GM10266 (cell line): ENCODE results near the gene ABCC9.
"Not testable (repeated sequence)": the region's sequence is repeated elsewhere in the genome, so short reads cannot be mapped to it uniquely, and the experiment has no call there.

Experiments
- DNase-seq: peaks from one replicate; pipeline ENCODE4 v3.0.0; 2012; ENCODE audit errors: extremely low spot score
- TF ChIP-seq, protein P1 (sequence below): IDR thresholded peaks from 2 replicates; pipeline ENCODE4 v1.5.1; 2012; ENCODE audit warnings: mild to moderate bottlenecking, low read depth; ENCODE audit not compliant: control insufficient read depth, insufficient read depth; ENCODE audit errors: missing control alignments

ABCC9 gene

DNA sequence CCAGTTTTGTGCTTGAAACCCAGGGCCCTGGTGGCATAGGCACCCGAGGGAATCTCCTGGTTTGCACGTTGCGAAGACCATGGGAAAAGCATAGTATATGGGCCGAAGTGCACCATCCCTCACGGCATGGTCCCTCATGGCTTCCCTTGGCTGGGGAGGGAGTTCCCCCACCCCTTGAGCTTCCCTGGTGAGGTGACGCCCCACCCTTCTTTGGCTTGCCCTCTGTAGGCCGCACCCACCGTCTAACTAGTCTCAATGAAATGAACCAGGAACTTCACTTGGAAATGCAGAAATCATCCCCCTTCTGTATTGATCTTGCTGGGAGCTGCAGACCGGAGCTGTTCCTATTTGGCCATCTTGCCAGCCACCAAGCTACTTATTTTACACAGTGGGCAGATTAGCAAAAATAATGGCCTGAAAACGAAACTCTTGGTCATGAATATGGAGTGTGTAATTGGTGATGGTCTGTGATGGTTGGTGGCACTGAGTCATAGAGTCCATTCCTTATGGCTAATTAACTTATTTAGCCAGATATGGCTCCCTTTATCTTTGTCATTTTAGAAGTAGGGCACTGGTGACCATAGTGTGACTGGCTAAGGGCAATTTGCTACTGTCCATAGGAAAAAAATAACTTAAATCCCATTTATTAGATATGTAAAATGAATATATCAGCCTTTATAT lies 145.4 kb downstream of the ABCC9 start:
- no peak for DNase-seq
- TF ChIP-seq, protein P1, sequence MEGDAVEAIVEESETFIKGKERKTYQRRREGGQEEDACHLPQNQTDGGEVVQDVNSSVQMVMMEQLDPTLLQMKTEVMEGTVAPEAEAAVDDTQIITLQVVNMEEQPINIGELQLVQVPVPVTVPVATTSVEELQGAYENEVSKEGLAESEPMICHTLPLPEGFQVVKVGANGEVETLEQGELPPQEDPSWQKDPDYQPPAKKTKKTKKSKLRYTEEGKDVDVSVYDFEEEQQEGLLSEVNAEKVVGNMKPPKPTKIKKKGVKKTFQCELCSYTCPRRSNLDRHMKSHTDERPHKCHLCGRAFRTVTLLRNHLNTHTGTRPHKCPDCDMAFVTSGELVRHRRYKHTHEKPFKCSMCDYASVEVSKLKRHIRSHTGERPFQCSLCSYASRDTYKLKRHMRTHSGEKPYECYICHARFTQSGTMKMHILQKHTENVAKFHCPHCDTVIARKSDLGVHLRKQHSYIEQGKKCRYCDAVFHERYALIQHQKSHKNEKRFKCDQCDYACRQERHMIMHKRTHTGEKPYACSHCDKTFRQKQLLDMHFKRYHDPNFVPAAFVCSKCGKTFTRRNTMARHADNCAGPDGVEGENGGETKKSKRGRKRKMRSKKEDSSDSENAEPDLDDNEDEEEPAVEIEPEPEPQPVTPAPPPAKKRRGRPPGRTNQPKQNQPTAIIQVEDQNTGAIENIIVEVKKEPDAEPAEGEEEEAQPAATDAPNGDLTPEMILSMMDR, result no peak

DNA sequence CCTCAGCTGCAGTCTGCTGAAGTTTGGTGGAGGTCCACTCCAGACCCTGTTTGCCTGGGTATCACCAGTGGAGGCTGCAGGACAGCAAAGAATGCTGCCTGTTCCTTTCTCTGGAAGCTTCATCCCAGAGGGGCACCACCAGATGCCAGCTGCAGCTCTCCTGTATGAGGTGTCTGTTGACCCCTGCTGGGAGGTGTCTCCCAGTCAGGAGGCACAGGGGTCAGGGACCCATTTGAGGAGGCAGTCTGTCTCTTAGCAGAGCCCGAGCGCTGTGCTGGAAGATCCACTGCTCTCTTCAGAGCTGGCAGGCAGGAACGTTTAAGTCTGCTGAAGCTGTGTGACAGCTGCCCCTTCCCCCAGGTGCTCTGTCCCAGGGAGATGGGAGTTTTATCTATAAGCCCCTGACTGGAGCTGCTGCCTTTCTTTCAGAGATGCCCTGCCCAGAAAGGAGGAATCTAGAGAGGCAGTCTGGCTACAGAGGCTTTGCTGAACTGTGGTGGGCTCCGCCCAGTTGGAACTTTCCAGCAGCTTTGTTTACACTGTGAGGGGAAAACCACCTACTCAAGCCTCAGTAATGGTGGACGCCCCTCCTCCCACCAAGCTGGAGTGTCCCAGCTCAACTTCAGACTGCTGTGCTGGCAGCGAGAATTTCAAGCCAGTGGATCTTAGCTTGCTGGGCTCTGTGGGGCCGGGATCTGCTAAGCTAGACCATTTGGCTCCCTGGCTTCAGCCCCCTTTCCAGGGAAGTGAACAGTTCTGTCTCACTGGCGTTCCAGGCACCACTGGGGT lies 146.2 kb downstream of the ABCC9 start:
- not testable (repeated sequence) for DNase-seq

DNA sequence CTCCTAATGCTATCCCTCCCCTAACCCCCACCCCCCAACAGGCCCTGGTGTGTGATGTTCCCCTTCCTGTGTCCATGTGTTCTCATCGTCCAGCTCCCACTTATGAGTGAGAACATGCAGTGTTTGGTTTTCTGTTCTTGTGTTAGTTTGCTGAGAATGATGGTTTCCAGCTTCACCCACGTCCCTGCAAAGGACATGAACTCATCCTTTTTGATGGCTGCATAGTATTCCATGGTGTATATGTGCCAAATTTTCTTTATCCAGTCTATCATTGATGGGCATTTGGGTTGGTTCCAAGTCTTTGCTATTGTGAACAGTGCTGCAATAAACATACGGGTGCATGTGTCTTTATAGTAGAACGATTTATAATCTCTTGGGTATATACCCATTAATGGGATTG lies 151.5 kb downstream of the ABCC9 start:
- DNase-seq, result not testable (repeated sequence)

DNA sequence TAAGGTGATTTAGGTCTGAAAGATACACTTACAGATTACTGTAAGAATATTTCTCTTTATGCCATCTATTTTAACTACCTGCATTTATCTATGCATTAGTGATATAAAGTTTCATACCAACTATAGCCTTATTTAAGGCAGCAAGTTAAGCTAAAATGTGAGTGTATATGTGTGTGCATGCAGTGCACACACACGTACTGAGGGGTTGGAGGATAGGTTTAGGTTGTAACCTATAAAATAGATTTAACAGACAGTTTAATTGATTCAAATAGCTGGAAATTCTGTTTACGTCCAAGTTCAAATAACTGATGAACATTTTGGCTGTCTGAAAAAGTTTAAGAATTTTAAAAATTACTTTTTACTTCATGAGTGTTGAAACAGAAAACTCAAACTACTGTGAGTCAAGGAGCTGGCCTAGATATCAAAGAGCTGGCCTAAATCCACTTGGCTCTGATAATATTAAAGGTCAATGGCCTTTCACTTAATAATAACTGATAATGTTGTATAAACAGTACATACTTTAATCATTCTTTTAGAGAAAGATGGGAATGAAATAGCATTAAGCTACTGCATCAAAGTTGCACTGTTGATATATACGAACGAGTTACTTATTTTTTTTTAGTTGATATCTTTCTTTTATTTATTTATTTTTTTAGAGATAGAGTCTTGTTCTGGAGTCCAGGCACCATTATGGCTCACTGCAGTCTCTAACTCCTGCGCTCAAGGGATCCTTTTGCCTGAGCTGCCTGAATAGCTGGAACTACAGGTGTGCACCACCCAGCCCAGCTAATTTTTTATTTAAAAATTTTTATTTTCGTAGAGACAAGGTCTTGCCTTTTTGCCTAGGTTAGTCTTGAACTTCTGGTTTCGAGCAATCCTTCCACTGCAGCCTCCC lies 152.9 kb downstream of the ABCC9 start:
- DNase-seq, result no peak
- TF ChIP-seq, protein P1, result no peak

DNA sequence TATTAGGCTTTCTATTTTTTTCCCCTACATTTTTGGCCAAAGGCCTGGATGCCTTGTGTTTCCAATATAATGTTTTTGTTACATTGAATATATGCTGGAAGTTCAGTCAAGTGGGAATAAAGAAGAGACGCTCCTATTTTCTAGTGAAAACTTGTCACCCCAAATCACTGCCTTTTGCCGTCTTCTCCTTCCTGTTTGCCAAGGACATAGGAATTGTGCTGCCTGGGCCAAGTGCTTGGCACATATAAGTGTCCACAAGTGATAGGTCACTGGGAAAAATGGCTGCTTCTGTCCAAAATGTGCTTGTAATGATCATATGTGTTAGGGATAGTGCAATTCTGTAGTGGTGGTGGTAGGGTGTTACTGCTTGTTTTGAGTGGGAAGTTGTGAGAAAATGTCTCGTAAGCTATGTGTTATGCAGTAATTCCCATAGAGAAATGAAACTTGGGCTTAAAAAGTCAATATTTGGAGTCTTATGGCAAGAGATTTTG lies 155.1 kb downstream of the ABCC9 start:
- no peak for DNase-seq
- TF ChIP-seq, protein P1, result no peak

DNA sequence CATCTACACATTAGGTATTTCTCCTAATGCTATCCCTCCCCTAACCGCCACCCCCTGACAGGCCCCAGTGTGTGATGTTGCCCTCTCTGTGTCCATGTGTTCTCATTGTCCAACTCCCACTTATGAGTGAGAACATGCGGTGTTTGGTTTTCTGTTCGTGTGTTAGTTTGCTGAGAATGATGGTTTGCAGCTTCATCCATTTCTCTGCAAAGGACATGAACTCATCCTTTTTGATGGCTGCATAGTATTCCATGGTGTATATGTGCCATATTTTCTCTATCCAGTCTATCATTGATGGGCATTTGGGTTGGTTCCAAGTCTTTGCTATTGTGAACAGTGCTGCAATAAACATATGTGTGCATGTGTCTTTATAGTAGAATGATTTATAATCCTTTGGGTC lies 158.5 kb downstream of the ABCC9 start:
- DNase-seq, result not testable (repeated sequence)

DNA sequence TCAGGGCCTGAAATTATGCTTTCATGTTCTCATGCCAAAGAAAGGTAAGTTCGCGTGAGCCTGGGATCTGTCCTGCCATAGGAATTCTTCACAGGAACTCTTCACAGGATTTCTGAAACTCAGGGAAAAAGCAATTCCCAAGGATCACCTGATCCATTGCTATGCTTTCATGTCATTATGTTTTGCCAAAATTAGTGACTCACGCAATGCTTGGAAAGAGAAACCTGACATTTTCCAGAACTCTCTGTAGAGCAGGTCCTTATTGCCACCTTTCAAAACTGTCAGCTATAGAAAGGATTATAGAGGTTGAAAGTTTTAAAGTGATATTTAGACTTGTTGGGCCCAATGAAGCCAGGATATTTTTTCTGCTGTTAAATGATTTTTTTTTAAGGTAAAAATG lies 160.4 kb downstream of the ABCC9 start:
- TF ChIP-seq, protein P1, result no peak

DNA sequence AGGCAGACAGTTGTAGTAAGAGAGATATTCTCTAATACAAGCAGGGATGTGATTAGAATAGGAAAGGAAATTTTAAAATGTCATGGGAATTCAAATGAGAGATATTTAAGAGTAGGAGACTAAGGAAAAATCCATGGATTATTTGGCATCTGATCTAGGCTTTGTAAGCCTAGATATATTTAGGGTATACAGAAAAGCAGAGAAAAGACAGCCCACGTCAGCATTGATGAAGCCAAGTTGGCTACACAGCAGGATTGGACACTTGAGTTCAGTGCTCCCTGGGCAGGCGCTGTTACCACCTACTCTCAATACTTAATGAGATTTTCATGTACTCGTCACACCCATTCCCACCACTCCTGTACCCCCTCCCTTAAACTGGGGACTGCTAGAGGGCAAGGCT lies 165.1 kb downstream of the ABCC9 start:
- TF ChIP-seq, protein P1, result no peak
- DNase-seq, result no peak

More for the DNA sequence above, 160.4 kb downstream of the ABCC9 start:
- DNase-seq, result no peak
